HG03354 (cell line): Measurements from ENCODE around the gene PHLDB2.

ENCODE experiments used
- ATAC-seq: cut with Tn5 transposase; IDR thresholded peaks from one replicate; pipeline ENCODE4 v1.9.1; 2021; ENCODE audit warnings: mild to moderate bottlenecking; ENCODE audit not compliant: unreplicated experiment, poor library complexity, severe bottlenecking

The PHLDB2 gene

DNA sequence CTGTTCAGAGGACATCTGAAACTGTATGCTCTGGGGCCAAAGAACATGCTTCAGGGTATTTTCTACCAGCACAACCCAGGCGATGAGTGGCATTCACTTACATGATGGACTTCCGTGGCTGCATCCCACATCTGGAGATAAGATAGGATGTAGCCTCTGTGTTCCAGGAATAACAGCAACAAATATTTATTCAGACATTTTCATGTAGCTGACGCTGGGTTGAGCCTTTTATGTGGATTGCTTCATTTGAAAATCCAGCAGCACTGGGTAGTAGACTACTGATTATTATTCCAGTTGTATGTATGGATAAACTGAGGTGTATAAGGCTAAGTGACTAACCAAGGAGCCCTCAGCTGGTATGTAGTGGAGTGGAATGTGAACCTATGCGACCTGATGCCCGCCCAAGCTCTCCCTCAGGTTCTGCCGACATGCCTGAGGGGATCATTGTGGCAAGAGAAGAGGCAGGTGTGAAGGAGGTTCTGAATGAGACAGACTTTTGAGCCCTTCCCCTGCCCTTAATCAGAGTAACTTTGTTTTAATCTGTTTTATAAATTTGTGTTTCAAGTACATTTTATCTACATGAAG lies 93.9 kb downstream of the PHLDB2 start:
- ATAC-seq, result no peak

DNA sequence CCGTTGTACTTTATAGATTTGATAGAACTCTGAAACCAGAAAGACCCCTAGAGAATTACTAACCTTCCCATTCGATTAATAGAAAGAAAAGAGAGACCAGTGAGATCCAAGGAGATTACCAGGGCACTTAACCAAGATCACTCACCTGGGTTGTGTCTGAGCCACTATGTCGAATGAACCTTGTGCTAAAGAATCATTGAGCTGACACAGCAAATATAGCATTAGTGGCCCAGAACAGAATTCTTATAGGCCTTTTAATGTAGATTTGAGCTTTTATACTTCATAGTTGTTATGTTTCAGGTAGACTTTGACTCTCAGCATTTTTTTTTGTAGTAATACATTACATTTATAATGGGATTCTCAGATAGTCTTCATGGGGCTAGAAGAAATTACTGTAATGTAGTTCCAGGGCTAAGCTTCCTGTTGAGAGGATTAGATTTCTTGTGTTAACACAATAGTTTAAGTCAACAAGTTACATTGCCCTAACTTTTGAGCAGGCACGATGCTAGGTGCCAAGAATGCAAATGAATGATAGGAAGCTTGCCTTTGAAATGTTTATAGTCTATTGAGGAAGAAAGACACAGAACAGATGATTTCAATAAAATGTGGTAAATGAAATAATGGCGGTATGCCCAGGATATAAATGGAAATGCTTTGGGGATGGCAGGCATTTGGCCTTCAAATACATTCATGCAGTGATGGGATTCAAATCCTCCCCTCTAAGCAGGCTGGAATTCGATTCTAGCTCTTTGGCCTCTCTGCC lies 95.3 kb downstream of the PHLDB2 start:
- no peak for ATAC-seq

DNA sequence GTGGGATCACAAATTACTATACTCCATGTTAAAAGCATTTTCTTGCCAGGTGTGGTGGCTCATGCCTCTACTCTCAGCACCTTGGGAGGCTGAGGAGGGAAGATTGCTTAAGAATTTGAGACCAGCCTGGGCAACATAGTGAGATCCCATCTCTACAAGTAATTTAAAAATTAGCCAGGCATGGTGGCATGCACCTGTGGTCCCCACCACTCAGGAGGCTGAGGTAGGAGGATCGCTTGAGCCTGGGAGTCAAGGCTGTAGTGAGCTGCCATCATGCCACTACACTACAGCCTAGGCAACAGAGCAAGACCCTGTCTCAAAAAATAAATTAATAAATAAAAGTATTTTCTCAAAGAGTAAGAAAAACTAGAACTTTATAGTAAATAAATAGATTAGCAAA lies 96.8 kb downstream of the PHLDB2 start:
- no peak for ATAC-seq

DNA sequence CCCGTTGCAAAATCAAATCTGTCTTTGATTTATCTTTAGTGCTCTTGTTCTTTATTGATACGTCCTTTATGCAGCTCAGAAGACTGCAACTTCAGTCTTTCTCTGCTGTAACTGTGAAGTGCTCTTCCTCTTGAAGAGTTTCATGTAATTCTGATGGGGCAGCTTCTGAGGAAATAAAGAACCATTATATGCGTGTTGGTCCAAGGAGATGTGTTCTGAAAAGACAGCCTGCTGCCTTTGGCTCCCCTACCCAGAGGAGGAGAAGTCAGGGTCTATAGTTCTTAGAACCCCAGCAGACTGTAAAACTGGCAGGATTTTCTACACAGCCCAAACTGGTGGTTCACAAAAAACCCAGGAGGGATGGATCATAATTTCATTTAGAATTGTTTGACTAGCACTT lies 97.4 kb downstream of the PHLDB2 start:
- ATAC-seq, result no peak

DNA sequence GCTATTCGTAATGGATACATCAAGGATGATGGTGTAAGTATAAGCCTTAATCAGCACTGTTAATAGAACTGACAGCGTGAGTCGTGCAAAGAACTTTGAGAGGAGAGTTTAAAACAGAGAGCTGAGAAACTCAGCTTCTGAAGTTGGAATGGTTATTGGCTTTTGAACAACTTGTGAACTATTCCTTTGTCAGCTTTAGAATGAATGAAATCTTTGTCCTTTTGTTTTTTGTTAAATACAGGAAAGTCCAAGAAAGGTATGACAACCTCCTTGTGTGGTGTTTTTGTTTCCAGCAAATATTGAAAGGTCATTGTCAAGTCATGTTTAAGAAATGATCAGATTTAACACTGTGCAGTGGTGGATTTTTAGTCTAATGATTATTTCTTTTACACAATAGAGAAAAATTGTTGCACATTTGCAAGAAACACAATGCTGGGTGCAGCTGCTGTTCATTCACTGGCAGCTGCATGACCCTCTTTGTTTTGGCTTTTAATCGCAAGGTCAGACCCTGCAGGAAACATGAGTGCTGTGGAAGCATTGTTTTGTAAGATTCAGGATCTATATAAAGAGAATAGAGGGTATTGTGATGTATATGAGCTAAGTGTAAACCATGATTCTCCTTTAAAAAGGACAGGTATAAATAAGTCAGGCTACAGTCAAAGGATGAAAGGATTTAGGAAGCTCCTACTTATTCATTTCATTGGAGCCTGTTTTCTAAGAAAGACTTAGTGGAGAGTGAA lies 98.1 kb downstream of the PHLDB2 start:
- ATAC-seq, result no peak

DNA sequence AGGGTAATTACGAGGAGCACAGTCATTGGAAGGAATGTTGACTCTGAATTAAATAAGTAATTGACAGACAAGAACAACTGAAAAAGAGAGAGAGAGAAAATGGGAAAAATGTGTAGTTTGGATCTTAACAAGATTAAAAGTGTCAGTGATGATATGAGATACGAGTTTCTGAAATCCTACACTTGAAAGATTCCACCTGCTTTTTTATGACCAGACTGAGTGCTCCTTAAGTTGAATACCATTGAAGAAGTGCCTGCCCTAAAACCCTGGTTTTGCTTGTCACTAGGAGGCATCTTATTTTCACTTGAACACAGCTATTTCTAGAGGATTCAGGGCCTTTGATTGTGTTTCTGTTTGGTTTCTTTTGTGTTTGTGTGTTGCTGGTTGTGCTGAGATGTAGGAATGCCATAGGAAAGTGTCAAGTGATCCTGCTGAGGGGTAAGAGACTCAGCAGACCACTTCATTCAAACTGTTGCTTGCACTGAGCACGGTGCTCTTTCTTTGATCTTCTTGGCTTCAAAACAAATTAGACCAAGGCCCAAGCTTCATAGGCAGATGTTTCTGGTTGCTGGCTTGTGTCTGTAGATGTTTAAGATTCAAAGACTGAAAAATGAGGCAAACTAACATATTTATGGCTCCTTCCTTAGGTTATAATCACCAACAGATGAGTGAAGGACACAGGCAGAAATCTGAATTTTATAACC lies 102.5 kb downstream of the PHLDB2 start:
- no peak for ATAC-seq

DNA sequence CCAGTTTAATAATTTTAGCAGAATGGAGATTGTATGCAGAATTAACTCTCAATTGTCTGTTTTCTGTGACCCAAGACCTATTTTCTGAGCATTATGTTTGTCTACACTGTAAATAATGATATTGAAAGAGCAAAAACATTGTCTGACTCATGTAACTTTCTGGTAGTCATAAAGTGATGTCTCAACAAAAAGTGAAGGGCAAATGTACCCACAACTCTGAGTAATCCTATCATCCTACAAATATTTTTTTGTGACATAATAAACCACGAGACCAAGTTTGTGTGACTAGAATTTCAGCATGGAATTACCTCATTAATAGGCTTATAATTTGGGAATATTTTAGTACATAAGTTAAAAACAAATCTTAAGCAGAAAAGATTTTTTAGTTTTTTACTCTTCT lies 104.4 kb downstream of the PHLDB2 start:
- ATAC-seq, result no peak

DNA sequence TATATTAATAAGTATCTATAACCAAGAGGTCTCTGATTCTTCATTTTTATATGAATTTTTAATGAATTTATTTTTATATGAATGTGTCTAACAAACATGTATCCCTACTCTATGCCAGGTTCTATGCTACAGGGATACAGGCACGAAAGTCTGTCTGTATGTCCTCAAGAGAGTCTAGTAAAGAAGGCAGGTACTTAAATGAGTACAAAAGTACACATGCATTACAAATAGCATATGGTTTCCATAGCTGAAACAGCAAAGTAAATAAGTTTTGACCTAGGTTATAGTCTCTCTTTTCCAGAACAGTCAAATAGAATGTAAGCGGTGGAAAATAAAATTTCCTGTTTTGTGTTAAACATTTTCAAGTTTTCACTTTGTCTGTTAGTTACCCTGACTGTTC lies 106.4 kb downstream of the PHLDB2 start:
- no peak for ATAC-seq

DNA sequence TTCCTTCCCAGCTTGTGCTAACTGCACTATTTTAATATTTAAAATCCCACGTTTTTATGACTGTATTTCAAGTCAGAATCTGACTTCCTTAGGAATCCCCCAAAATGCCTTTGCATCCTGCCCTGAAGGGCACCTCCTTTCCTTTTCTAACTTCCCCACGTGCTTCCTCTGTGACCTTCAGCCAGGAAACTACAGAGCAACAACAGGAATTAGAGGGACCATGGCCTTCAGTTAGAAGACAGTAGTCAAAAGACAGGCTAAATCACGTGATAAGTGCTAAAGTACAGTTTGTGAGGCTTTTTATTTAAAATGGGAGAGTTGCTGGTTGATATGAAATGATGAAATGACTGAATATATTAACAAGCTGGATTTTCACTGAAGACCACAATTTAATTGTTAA lies 108.0 kb downstream of the PHLDB2 start:
- no peak for ATAC-seq

DNA sequence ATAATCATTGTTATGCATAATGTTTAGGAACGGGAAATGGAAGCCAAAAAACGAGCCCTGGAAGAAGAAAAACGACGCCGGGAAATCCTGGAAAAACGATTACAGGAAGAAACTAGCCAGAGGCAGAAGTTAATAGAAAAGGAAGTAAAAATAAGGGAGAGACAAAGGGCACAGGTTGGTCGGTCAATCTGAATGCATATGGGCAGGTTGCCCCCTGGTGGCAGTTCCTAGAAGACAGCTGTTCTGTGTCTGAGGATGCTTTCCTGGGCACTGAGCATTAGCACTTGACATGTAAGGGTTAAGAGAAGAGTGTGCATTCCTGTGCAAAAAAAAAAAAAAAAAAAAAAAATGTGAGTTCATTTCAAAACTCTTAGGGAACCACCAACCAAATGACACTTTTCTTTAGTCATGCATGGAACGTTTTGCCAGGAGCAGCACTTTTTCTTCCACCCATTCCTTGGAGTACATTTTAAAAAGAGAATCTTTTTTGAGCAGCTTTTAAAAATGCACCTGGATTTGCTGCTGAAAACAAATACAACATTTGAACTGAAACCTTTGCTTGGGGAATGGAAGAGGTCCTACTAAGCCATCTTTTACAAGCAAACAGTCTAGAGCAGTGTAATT lies 108.7 kb downstream of the PHLDB2 start:
- peak; percentile 98 for ATAC-seq

DNA sequence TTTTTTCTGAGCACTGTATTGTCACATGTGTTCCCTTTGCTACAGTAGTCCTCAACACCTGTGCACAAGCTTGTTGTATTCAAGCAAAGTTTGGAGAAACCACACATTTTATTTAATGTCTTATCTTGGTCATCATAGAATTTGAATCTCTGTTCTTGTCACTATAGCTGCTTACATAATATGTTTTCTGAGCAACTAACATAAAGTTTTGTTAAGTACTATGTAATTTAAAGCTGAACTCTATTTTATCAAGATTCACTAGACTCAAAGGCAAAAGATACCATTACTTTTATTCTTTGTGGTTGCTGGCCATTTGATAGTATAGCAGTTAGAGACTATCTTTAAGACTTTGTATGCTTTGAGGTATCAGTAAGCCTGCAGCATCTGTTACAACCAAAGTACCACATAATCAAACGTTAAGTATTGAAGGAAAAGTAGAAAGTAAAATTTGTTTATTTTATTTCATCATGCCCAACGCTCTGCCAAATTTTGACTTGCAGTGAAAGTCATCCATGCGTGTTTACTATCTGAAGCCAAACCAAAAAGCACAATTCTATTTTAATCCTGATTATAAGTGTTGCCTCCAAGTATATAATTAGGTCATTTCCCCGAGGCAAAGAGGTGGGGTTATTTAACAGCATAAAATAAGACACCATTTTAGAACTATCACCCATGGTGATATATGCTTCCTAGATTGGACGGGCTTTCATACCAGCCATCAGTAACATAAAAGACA lies 109.4 kb downstream of the PHLDB2 start:
- no peak for ATAC-seq

DNA sequence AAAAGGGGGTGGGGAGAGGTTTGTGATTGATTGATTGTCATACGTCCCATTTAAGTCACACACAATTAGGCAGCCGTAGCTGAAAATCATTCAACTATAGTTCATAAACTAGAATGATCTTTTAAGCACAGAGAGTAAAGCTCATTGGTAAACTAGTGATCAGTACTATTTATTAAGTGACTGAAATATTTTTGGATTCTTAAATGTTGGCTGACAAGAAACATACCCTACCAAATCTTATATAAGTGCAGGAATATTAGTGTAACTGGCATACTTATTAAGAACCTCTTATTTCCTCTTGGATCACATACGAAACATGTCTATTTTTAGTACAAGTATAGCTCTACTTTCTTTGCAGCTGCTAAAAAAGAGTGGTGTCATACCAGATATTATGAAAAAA lies 111.3 kb downstream of the PHLDB2 start:
- ATAC-seq, result no peak

DNA sequence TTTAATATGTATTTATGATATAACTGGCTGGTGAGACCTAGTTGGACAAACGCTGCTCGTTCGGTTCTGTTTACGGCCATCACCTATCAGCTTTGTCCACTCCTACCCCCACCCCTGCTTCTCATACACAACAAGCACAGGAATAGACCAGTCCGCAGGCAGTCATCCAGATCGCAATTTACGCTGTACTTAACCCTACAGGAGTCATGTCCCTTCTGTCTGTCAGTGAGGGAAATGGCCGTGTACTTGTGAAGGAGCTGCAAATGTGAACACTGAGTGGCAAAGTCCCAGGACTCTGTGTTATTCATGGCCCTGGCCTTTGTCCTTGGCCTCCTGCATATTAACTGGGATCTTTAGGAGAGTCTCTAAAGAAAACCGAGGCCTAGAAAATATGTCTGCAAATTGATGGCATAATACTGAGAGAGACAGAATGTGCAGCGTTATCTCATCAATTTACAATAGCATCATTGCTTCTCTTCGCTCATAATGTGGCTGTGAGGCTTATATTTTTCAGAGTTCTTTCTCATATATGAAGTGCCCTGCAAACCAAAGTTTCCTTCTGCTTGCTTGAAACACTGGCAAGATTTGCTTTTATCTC lies 112.6 kb downstream of the PHLDB2 start:
- no peak for ATAC-seq

DNA sequence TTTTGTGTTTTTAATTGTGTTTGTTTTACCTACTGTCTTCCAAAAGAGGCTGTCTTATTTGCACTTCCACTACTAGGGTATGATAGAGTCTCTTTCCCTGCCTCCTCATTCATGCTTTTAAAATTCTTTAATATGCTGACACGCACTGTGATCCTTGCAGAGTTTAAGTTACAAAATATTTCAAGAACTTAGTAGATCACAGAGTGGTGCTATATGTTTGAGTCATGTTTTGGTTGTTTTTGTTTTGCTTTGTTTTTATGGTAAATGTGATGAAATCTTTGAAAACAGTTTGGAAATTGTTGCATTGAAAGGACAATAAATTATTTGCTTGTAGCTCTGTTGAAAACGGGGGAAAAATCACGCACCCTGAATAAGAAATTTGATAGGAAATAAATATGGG lies 113.8 kb downstream of the PHLDB2 start:
- no peak for ATAC-seq

DNA sequence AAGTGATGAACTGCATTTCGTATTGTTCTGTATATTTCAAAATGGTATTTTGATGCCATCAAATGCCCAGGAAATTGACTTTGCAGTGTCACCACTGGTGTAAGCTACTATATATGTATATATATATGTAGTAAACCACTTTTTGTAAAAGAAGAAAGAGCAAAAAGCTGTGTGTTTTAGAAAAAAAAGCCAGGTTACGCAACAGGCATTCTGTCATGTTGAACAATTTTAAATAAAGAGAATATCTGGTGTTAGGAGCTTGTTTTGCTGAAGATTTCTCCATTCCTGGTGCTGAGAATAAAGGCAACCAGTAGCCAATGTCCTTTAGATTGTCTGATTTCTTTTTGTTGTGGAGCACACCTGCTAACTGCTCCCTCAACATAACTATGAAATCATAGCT lies 116.1 kb downstream of the PHLDB2 start:
- no peak for ATAC-seq

DNA sequence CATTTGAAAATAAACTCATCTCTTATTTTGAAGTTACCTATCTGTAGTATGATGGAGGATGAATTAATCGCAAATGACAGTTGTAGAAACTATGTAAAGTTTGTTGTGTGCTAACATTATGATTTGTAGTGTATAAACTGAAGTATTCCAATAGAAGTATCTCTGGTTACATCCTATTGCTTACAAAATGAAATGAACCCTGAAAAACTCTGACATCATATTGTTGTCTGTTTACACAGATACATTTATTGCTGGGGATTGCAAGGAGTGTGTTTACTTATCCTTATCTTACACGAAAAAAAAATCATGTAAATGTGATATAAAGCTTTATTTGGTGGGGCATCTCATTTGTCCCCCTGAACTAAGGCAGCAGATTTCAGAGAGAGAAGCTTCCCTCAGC lies 117.2 kb downstream of the PHLDB2 start:
- no peak for ATAC-seq

DNA sequence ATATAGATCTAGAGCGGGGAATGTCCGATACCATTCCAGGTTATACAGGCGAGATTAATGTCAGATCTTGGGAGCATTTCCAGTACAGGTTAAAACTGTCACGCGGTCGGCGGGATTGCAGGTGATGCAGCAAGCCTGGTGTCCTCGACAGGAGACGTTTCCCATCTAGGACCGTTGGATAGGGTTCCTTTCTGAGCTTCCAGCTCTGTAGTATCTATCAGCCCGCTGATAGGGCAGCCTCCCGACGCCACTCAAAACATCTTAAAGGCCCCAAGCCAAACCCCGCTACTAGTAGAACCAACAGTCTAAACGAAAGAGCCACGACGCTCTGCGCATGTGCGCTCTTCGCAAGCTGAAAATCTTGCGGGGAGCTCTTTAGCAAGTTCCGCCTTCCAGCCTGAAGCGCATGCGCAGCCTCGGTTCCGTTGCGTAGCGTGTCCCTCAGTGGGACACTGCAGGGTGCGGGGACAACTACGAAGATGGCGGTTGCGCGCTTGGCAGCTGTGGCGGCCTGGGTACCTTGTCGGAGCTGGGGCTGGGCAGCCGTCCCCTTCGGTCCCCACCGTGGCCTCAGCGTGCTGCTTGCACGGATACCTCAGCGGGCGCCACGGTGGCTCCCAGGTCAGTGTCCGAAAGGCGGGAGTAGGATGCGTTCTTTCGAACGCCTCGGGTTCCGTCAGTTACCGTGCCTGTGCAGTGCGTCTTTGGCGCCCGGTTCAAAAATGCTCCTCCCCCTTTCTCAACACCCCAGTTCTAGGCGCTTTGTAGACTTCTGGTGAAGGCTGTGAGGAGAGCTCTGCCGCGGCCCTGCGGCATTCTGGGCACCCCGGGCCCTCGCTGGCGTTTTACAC lies 119.7 kb downstream of the PHLDB2 start, which contains the start of gene ABHD10:
TSS of gene ABHD10 (plus strand) at position 444 of the 851 bp plus-strand sequence. CDS start at position 480, 36 bp downstream.
- ATAC-seq, result peak; percentile 94

DNA sequence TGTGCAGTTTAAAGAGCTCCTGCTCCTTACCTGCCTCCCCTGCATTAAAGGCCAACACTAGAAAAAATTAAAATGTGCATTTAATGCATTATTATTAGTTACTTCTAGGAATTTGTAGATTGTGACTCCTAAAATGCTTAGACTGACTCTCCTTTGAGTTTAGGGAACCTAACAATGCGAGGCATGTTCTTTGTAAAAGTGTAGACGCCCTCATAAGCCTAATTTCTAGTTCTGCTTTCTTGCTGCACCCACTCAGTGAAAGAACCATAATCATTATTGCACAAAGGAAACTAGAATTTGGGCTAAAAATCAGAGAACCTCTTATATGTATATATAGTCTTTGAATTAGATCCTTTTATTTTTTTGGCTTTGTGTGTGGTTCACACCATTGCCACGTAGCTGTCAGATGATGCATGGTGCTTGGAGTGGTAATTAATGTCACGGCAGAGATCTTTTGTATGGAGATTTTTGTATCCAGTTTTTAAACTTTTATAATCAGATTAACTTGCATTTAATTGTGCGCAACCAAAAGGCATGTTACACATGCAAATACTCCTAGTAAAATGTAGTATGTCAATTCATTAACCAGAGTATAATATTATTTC lies 120.5 kb downstream of the PHLDB2 start:
- peak; percentile 46 for ATAC-seq
